NCI-H1694 treated with DMSO at 0.1 percent for 48 hours (cell line): ENCODE measurements around the gene POLR3A.
"Not testable (repeated sequence)": the region's sequence is repeated elsewhere in the genome, so short reads cannot be mapped to it uniquely, and the experiment has no call there.

Experiments used
- DNase-seq: peaks from one replicate; lab custom pipeline; 2025; lab: John Stamatoyannopoulos, UW

POLR3A gene

DNA sequence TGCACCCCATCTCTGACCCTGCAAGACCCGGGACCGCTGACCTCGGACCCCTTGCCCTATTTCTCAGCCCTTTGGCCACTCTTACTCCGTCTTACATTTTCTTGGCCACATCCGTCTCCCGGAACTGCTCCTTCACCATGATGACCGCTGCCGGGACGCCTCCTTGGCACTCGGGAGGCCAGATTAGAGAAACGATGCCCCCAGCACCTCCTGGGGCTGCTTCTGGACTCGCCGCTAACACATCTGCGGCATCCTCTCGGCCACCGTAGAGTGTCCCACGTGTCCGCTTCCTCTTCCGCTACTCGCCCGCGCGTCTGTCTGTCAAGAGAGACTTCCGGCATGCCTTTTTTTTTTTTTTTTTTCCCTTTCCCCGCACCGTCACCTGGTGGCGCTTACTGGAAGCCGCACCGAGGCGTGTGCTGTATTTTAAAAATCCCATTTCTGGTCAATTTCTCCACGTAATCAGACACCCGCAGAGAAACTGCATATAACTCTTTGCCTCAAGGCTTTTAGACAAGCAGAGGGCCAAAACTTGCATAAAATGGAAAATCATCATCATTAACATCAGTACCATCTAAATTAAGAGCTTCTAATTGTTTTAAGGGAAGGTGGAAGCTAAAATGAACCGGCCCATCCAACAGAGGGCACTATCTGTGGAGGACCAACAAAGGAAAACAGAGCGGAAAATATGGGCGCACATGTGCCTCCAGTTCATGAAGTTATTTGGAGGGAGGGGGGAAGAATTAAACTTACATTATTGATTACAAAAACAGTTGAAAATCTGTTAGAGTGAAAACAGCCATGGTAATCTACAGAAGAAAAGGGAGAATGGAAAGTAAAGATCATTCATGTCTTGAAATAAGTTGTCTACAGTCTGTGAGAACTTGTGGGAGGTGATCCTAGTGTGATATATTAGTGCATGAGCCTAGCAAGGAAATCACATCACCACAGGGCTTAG lies at the start of gene POLR3A:
TSS of gene POLR3A (minus strand) at position 247 of the 958 bp plus-strand sequence. CDS start at position 139, 108 bp downstream.
- DNase-seq = peak; percentile 91

DNA sequence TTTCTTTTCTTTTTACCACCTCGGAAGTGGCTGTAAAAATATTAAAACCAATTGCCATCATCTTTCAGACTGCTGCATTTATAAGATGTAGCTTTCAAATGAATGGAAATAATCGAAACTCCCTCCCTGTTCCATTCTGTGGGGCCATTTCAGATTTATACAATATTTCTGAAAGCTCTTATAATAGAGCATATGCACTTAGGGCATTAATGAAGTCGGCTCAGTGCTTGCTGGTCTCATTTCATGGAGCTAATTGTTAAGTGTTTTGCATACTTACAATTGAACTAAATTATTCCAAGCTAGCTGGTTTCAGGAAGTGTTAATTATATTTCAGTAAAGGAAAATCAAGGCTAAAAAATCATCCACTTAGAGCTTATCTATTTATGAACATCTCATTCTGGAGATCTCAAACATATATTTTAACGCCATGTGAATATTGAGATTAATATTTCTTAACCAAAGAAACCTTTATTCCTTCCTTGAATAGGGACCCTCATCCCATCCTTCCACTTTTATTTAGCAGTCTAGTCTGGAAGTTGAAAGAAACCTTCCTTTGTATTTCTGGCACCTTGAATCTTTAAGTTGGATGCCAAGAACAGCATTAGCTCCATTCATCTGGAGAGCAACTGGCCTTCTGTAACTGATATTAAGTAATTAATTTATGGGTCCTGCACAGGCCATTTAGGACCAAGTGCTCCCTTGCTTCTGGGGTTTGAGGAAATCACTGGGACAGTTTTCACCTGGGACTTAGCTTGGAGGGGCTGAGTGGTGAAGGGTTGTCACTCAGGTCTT lies 49.4 kb upstream of the POLR3A start:
- DNase-seq = no peak

DNA sequence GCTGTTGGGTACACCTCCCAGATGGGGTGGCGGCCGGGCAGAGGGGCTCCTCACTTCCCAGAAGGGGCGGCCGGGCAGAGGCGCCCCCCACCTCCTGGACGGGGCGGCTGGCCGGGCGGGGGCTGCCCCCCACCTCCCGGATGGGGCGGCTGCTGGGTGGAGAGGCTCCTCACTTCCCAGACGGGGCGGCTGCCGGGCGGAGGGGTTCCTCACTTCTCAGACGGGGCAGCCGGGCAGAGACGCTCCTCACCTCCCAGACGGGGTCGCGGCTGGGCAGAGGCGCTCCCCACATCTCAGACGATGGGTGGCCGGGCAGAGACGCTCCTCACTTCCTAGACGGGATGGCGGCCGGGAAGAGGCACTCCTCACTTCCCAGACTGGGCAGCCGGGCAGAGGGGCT lies 46.5 kb upstream of the POLR3A start:
- not testable (repeated sequence) for DNase-seq

DNA sequence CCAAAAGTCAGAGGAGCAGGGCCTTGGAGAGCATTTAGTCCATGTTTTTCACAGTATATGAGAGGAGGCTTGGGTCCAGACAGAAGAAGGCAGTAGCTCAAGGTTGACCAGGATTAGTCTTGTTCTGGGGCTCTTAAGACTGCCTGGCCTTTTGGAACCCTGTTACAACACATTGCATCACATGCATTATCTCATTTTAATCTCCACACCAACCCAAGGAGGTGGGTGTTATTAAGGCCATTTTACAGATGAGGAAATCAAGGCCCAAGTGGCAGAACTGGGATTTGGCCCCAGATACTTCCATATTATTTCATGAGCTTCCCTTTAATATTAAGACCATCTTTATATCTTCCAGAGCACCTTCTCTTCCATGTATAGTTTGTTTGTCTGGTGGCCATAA lies 43.2 kb upstream of the POLR3A start:
- DNase-seq = no peak

DNA sequence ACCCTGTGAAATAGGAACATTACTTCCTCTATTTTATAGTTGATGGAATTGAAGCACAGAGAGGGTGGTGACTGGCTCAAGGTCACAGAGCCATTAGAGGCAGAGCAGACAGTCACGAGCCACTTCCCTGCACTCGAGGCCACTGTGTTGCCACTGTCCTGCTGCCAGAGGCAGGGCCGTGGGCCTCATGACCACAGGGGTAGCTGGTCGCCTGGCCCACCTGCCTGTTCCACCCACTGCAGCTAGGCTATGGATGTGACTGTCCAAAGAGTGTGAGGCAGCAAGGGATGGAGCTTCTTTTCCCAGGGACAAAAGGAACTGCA lies 42.5 kb upstream of the POLR3A start:
- DNase-seq = no peak

DNA sequence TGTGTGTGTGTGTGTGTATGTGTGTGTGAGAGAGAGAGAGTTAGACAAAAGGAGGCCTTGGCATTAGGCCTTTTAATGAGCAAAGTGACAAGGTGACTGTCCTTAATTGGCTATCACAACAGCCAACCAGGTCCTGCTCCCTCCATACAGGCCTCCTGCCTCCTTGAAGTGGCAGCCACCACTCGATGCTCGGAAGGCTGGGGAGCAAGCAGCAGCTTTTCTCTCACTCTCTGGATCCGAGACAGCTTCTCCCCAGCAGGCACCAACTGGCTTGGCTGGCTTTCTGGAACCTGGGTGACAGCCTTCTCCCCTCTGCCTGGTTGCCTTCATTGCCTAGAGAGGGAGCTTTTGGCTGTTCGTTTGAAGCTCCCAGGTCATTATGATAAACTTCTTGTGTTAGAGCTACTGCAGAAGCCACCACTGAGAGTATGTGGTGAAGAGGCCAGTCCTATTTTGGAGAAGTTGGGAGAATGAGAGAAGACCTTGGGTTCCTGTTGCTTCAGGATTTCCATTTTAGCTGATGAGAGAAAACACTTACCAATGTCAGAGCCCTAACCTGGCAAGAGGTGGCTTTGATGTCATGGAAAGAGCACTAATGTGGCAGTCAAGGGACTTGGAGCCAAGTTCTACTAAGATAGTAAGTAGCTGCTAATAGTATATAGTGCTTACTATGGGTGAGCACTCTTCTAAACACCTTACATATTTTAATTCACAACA lies 42.0 kb upstream of the POLR3A start:
- DNase-seq = no peak

DNA sequence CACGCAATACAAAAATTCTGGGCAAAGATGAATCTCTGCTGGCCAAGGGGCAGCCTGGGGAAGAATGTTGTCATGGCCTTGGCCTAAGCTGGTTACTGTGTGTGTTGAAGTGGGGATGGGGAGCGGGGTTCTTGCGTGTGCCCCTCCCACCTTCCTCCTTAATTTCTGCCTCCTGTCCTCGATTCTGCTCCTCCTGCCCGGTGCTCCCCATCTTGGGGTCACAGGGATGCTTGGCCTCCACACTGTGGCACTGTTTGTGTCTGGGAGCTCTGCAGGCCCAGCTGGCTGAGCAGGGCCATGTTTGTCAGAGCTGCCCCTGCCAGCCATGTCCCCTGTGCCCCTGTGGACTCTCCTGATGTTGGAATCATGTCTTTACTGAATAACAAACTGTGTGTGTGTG lies 41.4 kb upstream of the POLR3A start:
- DNase-seq = no peak

DNA sequence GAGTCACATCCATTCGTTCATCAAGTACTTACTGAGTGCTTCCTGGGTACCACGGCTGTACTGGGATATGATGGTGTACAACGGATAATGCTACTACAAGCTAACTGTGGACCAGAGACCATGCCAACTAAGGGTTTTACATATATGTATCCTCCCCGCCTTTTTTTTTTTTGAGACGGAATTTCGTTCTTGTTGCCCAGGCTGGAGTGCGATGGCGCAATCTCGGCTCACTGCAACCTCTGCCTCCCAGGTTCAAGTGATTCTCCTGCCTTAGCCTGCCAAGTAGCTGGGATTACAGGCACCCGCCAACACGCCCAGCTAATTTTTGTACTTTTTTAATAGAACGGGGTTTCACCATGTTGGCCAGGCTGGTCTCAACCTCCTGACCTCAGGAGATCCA lies 40.7 kb upstream of the POLR3A start:
- DNase-seq = not testable (repeated sequence)

DNA sequence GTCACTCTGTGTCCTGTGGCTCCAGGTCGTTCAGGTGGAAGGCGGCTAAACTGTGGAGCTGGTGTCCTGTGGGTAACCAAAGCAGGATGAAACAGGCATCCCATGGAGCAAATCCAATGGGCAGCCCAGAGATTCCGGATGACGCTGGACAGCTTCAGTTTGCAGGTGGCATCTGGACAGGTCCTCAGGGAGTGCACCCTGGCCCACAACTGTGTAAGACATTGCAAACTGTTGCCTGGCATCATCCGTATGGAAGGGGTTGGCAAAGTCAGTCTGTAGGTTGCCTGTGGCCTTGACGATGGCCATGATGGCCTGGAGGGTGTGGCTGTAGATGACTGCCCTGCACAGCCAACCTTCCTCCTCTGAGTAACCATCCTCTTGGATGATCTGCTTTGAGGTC lies 39.8 kb upstream of the POLR3A start:
- DNase-seq = no peak

DNA sequence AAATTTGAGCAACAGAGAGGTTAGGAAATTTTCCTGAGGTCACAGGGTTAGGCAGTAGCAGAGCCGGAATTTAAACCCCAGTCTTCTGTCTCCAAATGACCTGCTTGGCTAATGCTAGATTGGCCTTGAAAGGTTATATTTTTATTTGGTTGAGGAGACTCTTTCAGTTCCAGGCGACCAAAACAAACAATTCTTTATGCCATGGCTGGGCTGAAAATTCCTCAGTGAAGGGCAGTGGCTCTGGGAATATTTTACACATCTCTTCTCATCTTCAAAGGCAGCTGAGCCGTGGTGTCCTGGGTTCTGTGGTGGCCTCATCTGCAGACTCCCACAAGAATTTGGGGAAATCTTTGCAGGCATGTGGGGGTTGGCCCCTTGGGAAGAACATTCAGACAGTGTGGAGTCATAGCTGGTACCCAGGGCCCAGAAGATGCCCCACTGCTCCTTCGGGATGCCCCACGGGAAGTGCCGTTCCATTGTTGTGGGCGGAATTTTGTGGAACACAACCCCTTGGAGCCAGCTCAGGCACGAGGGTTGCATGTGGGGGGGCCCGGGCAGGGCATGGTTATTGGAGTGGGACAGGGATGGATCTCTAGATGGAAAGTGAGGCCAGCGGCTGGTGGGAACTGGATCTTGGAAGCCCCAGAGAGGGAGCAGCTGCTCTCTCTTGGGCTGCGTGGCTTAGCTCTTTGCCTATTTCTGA lies 37.6 kb upstream of the POLR3A start:
- DNase-seq = no peak

DNA sequence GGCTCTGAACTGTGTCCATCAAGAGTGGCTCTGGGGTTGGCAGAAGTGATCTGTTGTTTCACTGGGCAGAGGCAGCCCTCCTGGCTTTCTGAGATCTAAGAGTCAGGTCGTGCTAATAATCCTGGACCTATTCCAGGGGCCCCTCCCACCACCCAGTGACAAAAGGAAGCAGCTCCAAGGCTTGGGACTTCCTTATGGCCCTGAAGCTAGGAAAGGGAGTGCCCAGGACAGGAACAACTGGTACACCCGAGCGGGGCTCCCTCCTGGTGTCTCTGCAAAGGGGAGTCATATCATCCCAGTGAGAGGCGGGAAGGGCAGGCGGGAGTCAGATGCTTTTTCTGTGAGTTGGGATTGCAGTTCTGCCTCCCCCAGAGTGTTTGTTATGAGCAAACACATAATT lies 36.7 kb upstream of the POLR3A start:
- DNase-seq = no peak

DNA sequence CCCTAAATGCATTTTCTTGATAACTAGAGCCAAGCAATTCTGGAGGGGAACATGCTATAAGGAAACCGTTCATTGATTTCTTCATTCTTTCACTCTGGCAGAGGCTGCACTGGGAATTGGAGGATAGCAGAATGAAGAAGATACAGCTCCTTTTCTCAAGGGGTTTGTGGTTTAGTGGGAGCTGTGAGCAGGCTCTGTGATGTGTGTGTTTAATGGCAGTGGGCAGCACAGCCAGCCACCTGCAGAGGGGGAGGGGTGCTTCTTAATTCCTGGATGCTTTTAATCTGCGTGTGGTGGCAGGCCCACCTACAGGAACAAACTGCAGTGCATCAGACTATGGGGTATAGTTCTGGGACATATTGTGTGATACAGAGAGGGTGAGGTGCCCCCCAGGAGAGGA lies 36.3 kb upstream of the POLR3A start:
- no peak for DNase-seq

DNA sequence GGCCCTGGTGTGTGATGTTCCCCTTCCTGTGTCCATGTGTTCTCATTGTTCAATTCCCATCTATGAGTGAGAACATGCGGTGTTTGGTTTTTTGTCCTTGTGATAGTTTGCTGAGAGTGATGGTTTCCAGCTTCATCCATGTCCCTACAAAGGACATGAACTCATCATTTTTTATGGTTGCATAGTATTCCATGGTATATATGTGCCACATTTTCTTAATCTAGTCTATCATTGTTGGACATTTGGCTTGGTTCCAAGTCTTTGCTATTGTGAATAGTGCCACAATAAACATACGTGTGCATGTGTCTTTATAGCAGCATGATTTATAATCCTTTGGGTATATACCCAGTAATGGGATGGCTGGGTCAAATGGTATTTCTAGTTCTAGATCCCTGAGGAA lies 35.6 kb upstream of the POLR3A start:
- not testable (repeated sequence) for DNase-seq

DNA sequence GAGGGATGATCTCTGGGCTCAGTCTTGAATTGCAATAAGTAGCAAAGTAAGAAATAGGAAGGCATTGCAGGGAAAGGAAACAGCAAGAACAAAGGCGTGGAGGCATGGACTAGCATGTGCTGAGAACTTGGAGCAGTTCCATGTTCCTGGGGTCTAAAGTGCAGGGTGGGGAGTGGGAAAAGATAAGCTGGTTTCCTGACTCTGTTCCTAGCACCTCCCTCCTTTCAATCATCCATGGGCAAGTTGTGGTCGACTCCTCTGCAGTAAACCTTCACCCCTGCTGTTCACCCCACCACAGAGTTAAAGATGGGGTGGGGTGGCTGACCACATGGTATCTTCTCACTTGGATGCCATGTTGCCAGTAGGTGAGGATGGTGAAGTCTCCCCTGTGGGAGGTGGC lies 33.9 kb upstream of the POLR3A start:
- DNase-seq = no peak

DNA sequence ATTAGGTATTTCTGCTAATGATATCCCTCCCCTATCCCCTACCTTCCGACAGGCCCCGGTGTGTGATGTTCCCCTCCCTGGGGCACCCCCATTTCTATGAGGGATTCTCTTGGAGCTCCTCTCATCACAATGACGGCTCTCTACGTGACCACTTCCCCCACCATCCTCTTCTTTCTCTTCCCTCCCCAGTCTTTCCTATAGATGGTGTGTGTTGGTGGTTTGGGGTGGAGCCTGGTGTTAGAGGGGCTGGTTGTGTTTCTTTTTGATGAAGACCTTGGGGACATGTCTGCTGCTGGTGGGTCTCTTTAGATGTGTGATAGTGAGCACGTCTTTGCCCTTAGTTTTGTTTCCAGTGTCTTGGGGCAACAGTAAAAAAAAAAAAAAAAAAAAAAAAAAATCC lies 33.0 kb upstream of the POLR3A start:
- no peak for DNase-seq

DNA sequence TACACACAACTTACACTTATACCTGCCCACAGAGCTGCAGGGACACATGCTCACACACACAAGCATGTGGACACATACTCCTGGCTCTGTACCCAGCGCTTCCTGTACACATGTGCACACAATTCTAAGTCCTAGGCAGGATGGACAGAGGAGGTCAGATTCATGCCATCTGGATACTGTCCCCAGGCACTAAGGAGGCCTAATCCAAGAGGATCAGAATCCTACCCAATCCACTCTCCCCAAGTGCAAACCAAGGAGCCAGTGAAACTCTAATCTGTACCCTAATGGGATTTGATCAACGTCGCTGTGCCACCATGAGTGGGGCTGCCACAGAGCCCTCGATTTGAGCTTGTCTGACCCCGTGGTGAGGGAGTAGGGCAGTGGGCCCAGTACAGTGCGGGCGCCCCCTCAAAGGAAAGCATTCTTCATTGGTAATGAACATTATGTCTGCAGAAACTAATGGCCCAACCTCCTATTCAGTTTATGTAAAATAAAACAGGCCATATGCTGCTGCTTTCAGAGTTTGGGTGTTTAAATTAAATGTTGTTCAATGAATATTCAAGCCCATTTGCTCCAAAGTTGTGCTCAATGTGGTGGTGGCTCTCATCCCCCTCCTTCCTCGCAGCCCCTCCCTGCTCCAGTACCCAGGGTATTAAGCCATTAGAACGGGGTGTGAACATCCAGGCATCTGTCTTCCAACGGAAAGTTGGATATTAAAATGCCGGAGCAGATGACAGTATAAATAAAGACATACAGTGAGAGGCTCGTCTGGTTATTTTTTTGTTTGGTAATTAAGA lies 30.8 kb upstream of the POLR3A start:
- DNase-seq = peak; percentile 64

DNA sequence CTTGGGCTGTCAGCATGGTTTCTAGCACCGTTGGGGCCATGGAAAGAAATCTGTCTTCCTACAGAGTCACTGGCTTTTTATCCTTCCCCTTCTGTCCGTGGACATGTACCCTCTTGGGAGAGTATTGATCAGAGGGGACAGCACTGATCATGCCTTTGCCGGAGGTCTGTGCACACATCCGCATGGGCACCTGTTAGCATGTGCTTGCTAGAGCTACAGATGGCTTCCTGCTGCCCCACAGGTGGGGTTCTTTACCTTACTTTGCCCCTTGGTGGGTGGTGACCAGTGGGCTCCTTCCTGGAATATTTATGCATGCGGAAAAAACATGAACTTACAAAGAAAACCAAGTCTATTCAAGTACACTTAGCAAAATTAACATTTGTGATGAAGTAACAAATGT lies 29.2 kb upstream of the POLR3A start:
- DNase-seq = no peak

DNA sequence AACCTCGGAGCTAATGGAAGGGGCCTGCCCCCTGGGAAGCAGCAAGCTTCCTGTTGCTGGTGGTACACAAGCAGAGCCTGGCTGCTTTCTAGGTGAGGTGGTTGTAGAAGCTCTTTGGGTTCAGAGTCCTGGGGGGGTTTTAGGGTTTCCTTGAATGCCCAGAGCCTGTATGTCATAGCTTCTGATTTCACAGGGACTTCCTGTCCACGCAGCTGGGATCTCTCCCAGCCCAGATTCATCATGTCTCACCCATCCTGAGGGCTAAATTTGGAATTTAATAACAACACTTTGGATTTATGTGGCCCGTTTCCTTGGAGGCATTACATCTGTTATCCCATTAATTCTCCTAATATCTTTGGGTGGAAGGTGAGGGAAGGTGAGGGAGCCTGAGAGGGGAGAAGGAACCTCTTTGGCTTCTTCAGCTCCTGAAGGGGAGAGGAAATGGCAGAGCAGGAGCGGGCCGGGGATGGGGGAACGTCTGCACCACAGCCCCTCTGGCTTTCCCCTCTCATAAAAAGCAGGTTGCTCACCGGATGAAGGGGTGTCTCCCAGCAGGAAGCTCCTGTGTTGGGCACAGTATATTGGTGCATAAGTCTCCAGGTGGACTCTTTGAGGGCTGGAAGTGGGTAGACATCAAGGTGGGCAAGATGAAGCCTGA lies 24.0 kb upstream of the POLR3A start:
- no peak for DNase-seq

DNA sequence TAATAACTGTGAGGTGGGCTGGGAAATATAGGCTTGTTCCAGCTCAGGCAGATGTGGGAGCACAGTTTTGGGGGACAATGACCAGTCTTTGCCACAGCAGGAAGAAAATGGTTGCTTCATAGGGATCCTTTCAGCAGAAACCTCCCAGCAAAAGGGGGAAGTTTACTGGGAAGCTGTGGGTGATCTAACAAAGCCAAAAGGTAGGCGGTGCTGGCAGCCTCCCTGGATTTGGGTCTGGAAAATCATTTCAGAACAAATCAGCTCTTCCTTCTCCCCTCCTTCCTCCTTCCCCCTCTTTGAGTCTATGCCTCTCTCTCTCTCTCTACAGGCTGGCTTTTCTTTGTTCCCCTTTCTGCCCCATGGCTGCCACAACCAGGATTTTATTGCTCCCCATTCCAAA lies 20.5 kb upstream of the POLR3A start:
- DNase-seq = no peak

DNA sequence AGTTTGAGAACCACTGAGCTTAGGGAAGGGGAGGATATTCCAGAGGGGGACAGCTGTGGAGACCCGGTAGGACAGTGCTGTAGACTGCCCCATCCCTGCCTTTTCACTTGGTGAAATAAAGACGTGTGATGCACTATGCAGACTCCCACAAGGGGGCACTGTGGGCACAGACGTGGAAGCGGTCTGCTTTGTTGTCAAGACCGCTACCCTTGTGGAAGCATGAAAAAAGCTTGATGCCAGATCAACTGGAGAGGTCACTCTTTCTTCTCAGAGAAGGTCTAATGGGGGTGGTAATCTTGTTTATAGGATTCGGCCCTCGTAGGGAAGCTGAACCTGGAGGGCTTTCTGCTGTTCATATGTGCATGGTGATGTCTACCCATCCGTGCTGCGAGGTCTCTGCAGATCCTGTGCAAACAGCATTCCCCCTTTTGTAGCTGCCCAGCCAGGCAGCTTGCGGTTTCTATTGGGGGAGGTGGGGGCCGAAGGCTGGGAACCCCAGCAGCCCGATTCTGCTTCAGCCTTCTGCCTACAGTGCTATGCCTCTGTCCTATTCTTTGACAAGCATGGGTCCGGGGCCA lies 18.1 kb upstream of the POLR3A start:
- peak; percentile 77 for DNase-seq
